GM19468 (cell line): ENCODE data around the gene ERG28.
"Not testable (repeated sequence)": the region's sequence is repeated elsewhere in the genome, so short reads cannot be mapped to it uniquely, and the experiment has no call there.

Source experiments
- ATAC-seq: cut with Tn5 transposase; IDR thresholded peaks from one replicate; pipeline ENCODE4 v1.9.1; 2021; ENCODE audit warnings: mild to moderate bottlenecking, moderate library complexity, moderate number of reproducible peaks; ENCODE audit not compliant: unreplicated experiment; ENCODE audit errors: extremely low read depth

Gene ERG28

GRCh38 chr14:75627406-75627805, 33.3 kb downstream of the ERG28 start:
- no peak for ATAC-seq

- ATAC-seq = no peak
Measured at GRCh38 chr14:75626863-75627262, 33.8 kb downstream of the ERG28 start.

- ATAC-seq = no peak
Measured at GRCh38 chr14:75626396-75626795, 34.3 kb downstream of the ERG28 start.

- no peak for ATAC-seq
Measured at GRCh38 chr14:75625034-75625433, 35.6 kb downstream of the ERG28 start.

- ATAC-seq = no peak
Measured at GRCh38 chr14:75619548-75619947, 41.1 kb downstream of the ERG28 start.

GRCh38 chr14:75615200-75615599, 45.5 kb downstream of the ERG28 start:
- no peak for ATAC-seq

GRCh38 chr14:75614179-75614578, 46.5 kb downstream of the ERG28 start:
- no peak for ATAC-seq

- ATAC-seq = no peak
Measured at GRCh38 chr14:75612157-75612556, 48.5 kb downstream of the ERG28 start.

- ATAC-seq = no peak
Measured at GRCh38 chr14:75610834-75611233, 49.8 kb downstream of the ERG28 start.

GRCh38 chr14:75609606-75610475, 50.8 kb downstream of the ERG28 start:
- ATAC-seq = no peak

GRCh38 chr14:75609116-75609515, 51.6 kb downstream of the ERG28 start:
- ATAC-seq = no peak

- ATAC-seq = no peak
Measured at GRCh38 chr14:75607842-75608640, 52.6 kb downstream of the ERG28 start.

GRCh38 chr14:75607044-75607443, 53.6 kb downstream of the ERG28 start:
- ATAC-seq = no peak

- ATAC-seq = no peak
Measured at GRCh38 chr14:75605916-75606315, 54.8 kb downstream of the ERG28 start.

GRCh38 chr14:75604979-75605851, 55.5 kb downstream of the ERG28 start:
- no peak for ATAC-seq

GRCh38 chr14:75602503-75602902, 58.2 kb downstream of the ERG28 start:
- no peak for ATAC-seq

GRCh38 chr14:75601061-75601460, 59.6 kb downstream of the ERG28 start:
- ATAC-seq = not testable (repeated sequence)

GRCh38 chr14:75600100-75600499, 60.6 kb downstream of the ERG28 start:
- ATAC-seq = not testable (repeated sequence)
